WI38 (cell line): ENCODE data around the gene MPST.

ENCODE experiments used
- H3K4me3 ChIP-seq: 2 replicates; pipeline ENCODE4 v1.5.1; 2011; ENCODE audit warnings: low read depth, mild to moderate bottlenecking, control low read depth, low read length
- CTCF ChIP-seq: IDR thresholded peaks from 2 replicates; pipeline ENCODE4 v1.5.1; 2012; ENCODE audit warnings: low read depth, mild to moderate bottlenecking, control low read depth, low read length

The MPST gene

GRCh38 chr22:37053310-37054055, 33.9 kb downstream of the MPST start:
- no peak for TF ChIP-seq CTCF
- H3K4me3 ChIP-seq: no peak overlapping the region

DNA sequence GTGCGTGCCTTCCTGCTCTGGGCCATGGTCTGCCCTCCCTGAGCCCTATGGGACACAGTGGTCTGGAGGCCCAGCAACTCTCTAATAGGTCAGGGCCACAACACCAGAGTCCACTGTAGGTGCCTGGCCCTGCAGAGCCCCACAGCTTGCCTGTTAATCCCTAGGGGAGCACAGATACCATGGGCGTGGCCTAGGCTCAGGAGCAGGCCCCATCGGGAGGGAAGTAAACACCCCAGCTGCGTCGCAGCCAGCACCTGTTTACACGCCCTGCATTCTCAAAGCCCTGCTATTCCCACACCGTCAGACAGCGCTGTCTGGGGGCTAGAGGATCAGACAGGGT, 34.5 kb downstream of the MPST start:
- TF ChIP-seq CTCF: no peak
- no peak overlapping the region for H3K4me3 ChIP-seq

DNA sequence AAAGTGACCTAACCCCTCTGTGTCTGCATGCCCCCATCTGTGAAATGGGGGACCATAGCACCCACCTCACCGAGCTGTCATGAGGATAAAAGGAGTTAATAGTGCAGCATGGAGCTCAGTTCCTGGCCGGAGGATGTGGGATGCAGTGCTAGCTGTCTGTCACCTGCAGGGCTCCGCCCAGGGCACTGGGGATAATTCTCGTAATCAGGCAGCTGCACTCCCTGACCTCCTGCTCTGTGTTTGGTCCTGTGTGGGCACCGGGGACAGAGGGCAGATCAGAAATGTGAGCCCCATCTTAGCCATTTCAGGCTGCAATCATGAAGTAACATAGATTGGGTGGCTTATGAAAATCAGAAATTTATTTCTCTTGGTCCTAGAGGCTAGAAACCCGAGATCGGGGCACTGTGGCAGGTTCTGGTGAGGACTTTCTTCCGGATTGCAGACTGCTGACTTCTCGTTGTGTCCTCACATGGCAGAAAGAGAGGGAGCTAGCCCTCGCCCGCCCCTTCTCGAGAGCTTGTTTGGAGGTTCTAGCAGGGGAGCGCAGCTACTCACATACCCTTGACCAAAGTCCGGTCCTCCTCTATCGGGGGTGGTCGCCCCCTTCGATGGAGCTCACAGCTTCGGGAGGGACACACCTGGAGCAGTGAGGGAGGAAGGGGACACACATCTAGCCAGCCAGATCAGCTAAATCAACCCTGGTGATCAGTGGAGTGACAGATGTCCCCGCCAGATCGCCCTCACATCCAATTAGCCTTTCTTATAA, 35.2 kb downstream of the MPST start:
- TF ChIP-seq CTCF: no peak
- no peak overlapping the region for H3K4me3 ChIP-seq

DNA sequence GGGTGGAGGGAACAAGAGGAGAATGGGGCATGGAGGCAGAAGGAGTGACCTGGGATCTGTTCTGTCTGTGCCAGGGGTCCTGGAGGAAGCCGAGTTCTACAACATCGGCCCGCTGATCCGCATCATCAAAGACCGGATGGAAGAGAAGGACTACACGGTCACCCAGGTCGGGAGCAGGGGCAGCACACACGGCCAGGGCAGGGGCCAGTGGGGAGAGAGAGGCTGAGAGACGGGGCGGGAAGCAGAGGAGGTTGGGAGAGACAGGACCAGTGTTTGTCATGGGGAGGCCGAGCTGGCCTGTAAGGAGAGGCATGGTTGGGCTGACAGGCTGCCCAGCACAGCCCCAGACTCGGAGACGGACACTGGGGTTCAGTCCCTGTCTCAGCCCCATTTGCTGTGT, 36.7 kb downstream of the MPST start:
- H3K4me3 ChIP-seq: no peak overlapping the region
- no peak for TF ChIP-seq CTCF

GRCh38 chr22:37057226-37057625, 37.7 kb downstream of the MPST start:
- no peak overlapping the region for H3K4me3 ChIP-seq
- TF ChIP-seq CTCF: no peak

GRCh38 chr22:37057796-37058510, 38.4 kb downstream of the MPST start:
- no peak for TF ChIP-seq CTCF
- no peak overlapping the region for H3K4me3 ChIP-seq
